GM19395 (cell line): Measurements from ENCODE around the gene RLN3.

Source experiments
- ATAC-seq: cut with Tn5 transposase; IDR thresholded peaks from one replicate; pipeline ENCODE4 v1.9.1; 2021; ENCODE audit warnings: mild to moderate bottlenecking, moderate library complexity; ENCODE audit not compliant: unreplicated experiment

Gene RLN3, protein sequence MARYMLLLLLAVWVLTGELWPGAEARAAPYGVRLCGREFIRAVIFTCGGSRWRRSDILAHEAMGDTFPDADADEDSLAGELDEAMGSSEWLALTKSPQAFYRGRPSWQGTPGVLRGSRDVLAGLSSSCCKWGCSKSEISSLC

DNA sequence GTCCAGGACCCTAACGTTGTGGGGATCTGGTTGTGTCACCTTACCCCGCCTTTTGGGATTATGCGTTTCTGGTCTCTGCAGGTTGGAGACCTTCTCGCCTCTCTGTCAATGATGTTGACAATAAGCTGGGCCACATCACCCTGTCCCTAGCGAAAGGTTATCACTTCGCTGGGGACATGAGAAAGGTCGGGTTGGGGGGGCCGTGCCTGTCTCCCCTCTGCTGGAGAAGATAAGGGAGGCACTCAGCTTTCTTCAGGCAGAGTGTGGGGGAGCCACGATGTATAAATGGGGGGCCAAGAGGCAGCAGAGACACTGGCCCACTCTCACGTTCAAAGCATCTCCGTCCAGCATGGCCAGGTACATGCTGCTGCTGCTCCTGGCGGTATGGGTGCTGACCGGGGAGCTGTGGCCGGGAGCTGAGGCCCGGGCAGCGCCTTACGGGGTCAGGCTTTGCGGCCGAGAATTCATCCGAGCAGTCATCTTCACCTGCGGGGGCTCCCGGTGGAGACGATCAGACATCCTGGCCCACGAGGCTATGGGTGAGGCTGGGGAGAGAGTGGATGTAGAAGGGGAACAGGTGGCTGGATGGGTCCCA is at the start of gene RLN3:
Gene RLN3, plus strand, starts transcription at position 293 of the 595 bp plus-strand sequence. Its CDS starts 57 bp downstream, at position 350.
- no peak for ATAC-seq

DNA sequence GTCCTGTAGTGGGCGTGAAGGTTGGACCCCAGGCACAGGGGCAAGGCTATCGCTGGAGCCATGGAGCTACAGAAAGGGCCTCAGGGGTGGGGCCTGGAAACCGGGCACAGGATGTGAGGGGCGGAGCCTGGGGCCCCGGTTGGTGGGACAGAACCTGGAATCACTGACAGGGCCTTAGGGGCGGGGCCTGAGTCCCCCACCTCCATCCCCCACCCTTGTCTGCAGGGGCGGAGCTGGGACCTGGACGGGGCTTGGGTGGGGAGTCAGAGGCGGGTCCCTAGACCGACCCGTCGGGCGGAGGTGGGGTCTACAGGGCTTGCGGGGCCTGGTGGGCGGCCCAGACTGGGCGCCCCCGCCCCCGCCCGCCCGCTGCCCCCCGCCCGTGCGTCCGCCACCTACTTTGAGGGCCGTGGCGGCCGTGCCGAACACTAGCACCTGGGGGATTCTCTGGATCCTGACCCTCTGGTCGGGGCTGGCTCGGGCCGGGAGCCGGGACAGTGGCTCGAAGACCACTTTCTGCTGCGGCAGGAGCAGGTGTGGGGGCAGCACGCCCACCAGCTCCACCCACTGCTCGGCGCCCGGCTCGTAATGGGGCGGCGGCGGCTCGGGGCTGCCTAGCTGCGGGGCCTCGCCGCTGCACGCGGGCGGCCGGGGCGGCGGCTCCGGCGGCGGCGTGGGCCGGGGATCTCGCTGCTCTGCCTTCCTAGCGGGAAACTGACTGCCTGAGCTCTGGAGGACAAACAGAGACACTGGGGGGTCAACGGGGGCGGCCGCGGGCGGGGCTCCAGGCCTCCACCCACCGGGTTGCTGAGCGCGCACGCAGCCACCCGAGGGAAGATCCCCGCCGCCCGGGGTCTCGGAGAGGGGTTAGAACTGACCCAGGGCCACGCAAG is 49.4 kb upstream of the RLN3 start:
- ATAC-seq: no peak

DNA sequence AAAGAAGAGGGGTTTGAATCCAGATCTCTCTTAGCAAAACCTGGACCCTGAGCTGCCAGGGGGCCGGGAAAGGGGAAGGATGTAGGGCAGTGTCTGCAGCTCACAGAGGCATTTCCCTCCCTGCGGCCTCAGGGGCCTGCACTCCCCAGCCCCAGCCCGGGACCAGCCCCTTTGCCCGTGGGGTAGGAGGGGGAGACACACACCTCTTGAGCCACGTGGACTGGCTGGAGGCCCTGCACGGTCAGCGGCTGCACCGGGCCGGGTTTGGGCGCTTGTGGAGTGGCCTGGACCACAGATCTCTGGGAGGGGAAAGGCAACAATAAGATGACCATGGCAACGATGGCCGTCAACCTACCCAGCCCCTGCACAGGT is 48.7 kb upstream of the RLN3 start:
- no peak for ATAC-seq

DNA sequence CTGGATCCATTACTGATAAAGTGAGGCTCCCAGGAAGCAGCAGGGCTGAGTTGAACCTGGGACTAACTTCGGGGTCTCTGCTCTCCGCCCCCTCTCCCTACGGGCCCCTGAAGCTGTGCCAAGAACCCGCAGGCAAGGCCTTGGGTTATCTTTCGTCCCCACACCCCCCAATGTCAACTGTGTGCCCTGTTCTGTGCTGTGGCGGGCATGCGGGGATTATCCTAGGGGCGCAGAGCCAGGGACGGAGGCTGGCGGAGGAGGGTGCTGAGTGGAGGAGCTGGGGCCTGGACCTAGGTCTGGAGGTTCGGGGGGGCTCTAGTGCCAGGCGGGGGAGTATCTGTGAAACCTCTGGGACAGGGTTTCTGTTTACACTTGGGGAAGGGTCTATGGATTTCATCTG is 48.3 kb upstream of the RLN3 start:
- ATAC-seq: no peak

DNA sequence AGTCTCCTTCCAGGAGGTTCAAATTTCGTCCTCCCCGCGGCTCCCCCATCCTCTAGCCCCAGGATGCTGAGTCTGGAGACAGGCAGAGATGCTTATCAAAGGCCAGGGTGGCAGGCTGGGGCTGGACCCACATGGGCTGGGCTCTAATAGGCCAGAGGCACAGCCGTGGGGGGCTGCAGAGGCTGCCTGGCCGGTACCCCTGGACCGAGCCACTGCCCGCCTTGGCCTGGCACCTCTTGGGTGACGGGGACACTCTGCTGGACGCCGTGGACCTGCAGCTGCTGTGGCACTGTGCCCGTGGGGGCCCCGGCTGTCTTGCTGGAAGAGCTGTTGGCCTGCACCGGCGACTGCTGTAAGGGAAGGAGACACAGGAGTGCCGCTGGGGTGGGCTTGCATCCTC is 47.6 kb upstream of the RLN3 start:
- ATAC-seq: no peak

DNA sequence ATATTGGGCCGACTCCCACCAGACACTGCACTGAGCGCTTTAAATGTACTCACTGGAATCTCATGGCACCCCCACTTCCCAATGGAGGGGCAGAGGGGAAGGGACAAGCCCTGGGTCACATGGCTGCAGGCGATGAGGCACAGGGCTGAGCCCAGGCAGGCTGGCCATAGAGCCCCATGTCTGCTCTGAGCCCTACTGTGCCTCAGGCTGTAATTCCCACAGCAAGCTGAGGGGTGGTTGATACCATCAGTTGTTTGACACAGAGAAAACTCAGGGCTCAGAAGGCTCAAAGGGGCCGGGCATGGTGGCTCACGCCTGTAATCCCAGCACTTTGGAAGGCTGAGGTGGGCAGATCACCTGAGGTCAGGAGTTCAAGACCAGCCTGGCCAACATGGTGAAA is 46.9 kb upstream of the RLN3 start:
- no peak for ATAC-seq

DNA sequence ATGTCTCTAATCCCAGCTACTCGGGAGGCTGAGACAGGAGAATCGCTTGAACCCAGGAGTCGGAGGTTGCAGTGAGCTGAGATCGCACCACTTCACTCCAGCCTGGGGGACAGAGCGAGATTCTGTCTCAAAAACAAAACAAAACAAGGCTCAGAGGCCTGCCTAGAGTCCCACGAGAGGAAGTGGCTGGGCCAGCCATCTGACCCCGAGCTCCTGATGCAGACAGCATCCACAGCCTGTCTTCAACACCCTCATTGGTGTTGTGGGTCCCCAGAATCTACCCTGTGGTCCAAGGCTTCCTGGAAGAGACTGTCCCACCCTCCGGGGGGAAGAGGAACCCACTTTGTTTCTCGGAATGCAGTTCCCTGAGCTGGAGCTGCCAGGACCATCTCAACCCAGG is 46.5 kb upstream of the RLN3 start:
- no peak for ATAC-seq

DNA sequence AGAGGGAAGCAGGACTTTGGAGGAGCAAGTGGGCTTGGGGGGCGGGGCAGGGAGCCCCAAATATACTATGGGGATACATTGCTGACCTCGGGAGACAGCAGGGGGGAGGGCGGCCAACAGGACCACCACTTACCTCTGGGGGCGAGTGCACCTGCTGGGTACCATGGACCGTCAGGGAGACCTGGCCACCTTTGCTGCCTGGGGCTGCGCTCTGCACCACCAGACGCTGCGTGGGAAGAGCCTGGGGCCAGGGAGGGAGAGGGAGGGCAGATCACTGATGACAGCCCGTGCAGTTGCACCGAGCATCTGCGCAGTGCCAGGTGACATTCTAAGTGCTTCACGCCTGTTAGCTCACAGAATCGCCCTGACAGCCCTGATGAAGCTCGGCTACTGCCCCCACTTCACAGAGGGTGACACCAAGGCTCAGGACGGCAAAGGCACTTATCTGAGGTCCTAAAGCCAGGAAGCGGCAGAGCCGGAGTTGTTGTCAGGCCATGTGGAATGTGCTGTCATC is 45.9 kb upstream of the RLN3 start:
- ATAC-seq: no peak

DNA sequence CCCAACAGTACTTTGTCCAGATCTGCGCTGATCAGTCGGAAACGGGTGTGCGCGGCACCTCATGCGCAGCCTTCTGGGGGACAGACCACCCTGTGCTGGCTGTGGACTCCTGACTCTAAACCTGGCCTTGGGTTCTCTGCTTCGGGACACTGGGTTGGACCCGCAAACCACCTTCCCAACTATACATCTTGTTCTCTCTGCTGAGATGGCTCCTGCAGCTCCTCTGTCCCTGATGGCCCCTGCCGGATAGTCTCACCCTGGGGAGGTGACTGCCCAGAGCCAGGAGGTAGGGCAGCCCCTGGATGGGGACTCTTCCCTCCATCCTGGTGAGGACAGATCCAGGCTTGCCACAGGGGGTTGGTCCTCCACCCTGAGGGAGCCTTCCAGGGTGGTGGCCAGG is 45.2 kb upstream of the RLN3 start:
- no peak for ATAC-seq

DNA sequence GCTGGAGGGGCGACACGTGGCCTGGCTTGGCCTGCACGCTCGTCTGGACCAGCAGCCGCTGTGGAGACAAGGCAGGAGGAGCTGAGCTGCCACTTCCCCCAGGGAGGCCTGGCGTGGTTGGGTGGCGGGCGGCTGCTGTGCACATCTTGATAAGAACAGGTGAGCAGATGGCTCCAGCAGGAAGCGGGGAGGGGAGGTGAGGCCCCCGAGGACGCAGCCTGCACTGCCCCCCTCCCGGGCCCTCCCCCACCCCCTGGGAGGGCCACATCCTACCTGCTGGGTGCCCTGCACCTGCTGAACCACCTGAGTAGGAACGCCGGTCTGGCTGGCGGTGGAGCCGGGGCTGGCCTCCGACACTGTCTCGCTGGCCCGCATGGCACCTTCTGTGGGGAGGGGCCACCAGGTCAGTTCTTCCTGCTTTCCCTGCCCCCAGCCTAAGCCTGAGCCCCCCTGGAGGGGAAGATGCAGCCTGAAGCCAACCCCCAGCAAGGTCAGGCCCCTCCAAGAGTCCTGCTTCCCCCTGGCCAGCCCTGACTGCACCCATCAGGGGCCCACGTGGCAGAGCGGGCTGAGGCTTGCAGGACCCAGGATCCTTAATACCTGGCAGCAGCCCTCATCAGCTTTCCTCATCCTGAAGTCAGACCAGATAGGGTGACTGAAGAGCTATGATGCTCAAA is 44.6 kb upstream of the RLN3 start:
- no peak for ATAC-seq

DNA sequence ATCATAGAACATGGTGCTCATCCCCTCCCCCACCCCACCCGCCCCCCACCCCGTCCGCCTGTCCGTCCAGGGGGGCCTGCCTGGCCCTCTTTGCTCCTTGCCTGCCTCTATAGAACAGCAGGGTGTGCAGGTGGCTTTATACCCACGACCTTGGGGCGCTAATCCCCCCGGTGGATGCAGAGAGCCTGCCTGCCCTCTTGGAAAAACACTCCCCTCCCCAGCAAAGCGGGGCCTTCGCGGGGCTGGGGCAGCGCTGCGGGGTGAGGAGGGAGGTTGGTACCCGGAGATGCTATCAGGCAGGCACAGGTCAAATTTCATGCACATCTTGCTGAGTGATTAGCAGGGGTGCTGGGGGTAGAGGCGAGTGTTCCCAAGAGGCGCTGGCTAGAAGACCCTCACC is 43.8 kb upstream of the RLN3 start:
- no peak for ATAC-seq

DNA sequence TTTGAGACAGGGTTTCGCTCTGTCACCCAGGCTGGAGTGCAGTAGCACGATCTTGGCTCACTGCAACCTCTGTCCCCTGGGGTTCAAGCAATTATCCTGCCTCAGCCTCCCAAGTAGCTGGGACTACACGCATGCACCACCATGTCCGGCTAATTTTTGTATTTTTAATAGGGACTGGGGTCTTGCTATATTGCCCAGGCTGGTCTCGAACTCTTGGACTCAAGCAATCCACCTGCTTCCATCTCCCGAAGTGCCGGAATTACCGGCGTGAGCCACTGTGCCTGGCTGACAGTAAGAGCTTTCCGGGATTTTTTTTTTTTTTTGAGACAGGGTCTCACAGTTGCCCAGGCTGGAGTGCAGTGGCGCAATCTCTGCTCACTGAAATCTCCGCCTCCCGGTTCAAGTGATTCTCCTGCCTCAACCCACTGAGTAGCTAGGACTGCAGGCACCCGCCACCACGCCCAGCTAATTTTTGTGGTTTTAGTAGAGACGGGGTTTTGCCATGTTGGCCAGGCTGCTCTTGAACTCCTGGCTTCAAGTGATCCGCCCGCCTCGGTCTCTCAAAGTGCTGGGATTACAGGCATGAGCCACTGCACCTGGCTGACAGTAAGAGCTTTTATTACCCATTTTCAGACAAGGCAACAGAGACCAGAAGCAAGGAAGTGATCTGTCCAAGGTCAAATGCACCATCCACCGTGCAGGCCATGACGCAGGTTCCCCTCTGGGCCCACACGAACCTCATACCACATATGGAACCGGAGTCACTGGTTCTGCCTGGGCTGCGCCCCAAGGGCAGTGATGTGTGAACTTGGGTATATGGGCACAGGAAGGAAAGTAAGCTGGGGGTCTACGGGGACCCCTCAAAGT is 42.8 kb upstream of the RLN3 start:
- no peak for ATAC-seq

DNA sequence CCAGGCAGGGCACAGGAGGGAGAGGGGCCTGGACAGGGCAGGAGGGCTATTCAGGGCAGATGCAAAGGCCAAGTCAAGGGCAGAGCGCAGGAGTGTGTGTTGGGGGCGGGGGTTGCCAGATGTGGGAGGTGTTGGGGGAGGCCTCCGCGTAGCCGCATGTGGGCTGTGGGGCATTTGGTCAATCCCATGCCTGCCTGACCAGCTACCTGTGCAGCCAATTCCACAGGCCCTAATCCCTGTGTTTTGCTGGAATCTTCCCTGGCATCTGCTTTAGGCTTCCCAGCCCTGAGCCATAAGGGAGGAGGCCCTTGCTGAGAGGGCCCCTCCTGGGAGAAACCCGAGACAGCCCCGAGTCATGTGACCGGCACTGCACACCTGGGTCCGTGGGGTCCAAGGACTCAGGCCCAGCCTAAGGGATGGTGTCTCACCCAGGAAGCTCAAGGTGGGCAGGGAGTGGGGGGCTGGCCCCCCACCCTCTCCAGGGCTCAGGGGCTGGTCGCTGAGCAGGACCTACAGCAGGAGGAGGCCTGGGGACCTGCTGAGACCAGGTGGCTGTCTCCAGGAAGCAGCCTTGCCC is 42.1 kb upstream of the RLN3 start:
- ATAC-seq: peak; percentile 27

DNA sequence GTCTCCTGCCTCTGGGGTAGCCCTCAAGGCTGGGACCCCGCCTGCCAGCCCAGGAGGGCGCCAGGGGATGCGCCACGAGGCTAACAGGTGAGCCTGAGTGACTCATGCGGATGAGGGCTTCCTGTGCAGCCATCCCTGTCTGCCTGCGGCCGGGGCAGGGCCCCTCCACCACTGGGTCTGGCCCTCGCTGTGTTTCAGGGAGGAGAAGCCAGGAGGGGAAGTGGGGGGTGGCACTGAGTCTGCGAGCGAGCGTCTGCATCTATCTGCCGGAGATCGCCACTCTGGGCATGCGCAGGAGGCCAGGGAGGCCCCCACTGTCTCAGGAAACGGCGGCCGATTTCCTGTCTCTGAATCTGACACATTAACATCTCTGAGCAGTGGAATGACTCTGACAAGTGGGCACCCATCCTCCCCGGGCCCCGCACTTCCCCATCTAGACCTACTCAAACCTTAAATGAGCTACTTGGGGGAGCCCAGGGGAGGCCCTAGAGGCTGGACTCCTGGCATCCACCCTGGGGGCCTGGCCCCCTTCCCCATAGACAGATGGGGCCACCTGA is 41.5 kb upstream of the RLN3 start:
- ATAC-seq: peak; percentile 73

DNA sequence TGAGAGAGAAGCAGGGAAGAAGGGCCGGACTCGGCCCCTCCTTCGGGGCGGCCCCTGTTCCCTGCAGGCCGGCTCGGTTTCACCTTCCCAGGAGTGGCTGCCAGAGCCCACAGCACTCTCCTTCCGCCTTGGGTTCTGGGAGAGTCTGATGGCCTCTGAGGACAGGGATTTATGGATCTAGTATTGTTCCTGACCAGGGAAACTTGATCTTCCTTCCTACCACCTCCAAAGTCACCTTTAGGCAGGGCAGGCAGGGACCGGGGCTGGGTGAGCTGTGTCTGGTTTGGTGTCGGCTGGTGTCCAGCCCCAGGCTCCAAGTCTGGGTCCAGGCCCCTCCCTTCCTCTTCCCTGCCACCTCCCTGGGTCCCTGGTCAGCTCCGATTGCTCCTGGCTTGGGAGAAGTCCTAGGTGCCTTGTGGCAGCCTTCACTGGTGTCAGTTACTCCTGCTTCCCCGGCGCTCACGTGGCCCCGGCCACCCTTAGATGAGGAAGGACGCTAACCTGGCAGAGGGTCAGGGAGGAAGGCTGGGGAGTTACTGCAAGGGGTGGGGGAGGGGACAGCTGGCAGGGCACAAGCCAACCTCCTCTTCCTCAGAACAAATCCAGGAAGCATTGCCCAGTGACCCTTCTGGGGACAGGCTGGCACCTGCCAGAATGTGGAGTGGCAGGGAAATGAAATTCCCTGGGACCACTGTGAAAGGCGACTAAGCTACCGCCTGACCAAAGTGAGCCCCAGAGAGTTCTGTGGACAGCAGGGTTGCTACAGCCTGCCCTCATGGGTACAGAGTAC is 40.7 kb upstream of the RLN3 start:
- ATAC-seq: no peak

DNA sequence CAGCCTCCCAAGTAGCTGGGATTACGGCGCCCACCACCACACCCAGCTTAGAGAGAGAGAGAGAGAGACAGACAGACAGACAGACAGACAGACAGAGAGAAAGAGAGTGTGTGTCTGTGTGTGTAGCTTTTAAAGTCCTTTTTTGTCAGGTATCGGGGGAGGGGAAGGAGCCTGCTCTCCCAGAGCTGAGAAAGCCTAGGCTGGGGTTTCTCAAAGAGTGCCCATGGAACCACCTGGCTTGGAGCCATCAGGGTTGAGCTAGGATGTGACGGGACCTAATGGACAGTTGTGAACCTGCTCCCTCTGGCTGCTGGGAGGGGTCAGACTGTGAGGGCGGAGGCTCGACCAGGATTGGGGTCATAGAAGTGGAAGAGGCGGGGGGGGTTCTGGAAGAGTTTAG is 38.5 kb upstream of the RLN3 start:
- no peak for ATAC-seq

DNA sequence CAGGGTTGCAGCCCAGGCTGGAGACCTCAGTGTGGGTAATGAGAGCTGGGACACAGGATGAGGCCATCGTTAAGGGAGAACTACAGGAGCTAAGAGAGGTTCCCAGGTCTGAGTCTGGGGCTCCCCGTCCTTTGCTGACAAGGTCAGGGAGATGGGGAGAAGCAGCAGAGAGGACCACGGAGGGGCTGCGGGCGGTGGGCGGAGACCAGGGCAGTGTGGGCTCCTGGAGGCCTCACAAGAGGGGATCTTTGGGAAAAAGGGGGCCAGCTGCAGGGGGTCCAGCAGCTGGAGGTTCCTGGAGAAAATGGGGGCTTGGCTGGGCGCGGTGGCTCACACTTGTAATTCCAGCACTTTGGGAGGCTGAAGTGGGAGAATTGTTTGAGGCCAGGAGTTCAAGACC is 37.9 kb upstream of the RLN3 start:
- ATAC-seq: no peak

DNA sequence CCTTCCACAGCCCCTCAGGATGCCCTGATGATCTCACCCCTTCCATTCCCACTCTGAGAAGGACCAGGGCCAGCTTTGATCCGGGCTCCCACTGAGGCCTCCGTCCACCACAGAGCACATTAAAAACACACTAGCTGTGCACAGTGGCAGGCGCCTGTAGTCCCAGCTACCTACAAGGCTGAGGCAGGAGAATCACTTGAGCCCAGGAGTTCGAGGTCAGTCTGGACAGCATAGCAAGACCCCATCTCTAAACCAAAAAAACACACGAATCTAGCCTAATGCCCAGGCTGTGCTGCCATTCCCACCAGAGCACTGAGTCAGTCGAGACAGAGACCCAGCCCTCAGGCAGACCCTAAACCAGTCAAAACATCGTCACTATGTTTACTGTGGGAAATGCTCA is 35.9 kb upstream of the RLN3 start:
- ATAC-seq: no peak
